Neutrophil (primary cell): ENCODE results near the gene NTRK3.

Experiments used
- H3K27ac ChIP-seq: fragments of 200-600 bp; sonication (generic); 2 replicates; pipeline ENCODE4 v1.5.1; 2016; ENCODE audit warnings: mild to moderate bottlenecking, moderate library complexity
- H3K27me3 ChIP-seq: fragments of 200-600 bp; sonication (generic); 2 replicates; pipeline ENCODE4 v1.6.0; 2016; ENCODE audit warnings: mild to moderate bottlenecking
- H3K36me3 ChIP-seq: fragments of 200-600 bp; sonication (generic); 2 replicates; pipeline ENCODE4 v1.5.1; 2017
- H3K4me1 ChIP-seq, 2 experiments: fragments of 200-600 bp in 1 of 2; sonication (generic) in 1 of 2; 1 replicate in 1 of 2; 2 replicates in 1 of 2; pipeline versions ENCODE4 v1.5.1 to v1.6.1; 2013 to 2016; ENCODE audit warnings: low read depth in 1 of 2, low read length in 1 of 2, mild to moderate bottlenecking in 1 of 2, moderate library complexity in 1 of 2; ENCODE audit not compliant: control insufficient read depth in 1 of 2, insufficient read depth in 1 of 2
- H3K4me3 ChIP-seq, 2 experiments: fragments of 200-600 bp in 1 of 2; sonication (generic) in 1 of 2; 1 replicate in 1 of 2; 2 replicates in 1 of 2; pipeline ENCODE4 v1.5.1; 2013 to 2016; ENCODE audit warnings: low read depth in 1 of 2, low read length in 1 of 2, mild to moderate bottlenecking in 1 of 2, moderate library complexity in 1 of 2
- H3K9me3 ChIP-seq: fragments of 200-600 bp; sonication (generic); 2 replicates; pipeline ENCODE4 v1.5.1; 2016
- CTCF ChIP-seq: fragments of 200-600 bp; sonication (generic); IDR thresholded peaks from 2 replicates; pipeline ENCODE4 v1.5.1; 2016; ENCODE audit warnings: antibody characterized with exemption

Gene NTRK3

GRCh38 chr15:87971076-87971475 is 285.5 kb downstream of the NTRK3 start:
- Histone ChIP-seq H3K9me3 (no peaks in the 10 kb centered on the region), H3K4me1 (no peaks in the 10 kb centered on the region), H3K27ac (no peak overlapping the region), H3K36me3 (no peaks in the 10 kb centered on the region), H3K27me3 (no peaks in the 10 kb centered on the region), H3K4me3 (no peak overlapping the region)
- no peak for TF ChIP-seq CTCF

- Histone ChIP-seq H3K9me3 (no peaks in the 10 kb centered on the region), H3K4me3 (no peak overlapping the region)
These were observed 288.6 kb downstream of the NTRK3 start for GRCh38 chr15:87967951-87968350.

GRCh38 chr15:87965304-87965703 is 291.2 kb downstream of the NTRK3 start:
- H3K27me3 ChIP-seq = peaks cover 18% of the 10 kb centered on the region
- TF ChIP-seq CTCF = no peak
- H3K9me3 ChIP-seq = no peaks in the 10 kb centered on the region
- no peaks in the 10 kb centered on the region for H3K4me1 ChIP-seq
- no peaks in the 10 kb centered on the region for H3K36me3 ChIP-seq
- H3K27ac ChIP-seq = no peak overlapping the region
- H3K4me3 ChIP-seq = no peak overlapping the region

More at GRCh38 chr15:87967951-87968350, 288.6 kb downstream of the NTRK3 start:
- Histone ChIP-seq H3K27ac (no peak overlapping the region), H3K4me1 (no peaks in the 10 kb centered on the region), H3K27me3 (peaks cover 8% of the 10 kb centered on the region), H3K36me3 (no peaks in the 10 kb centered on the region)
- no peak for TF ChIP-seq CTCF

GRCh38 chr15:87962428-87962827 is 294.1 kb downstream of the NTRK3 start:
- TF ChIP-seq CTCF = no peak

GRCh38 chr15:87961851-87962420 is 294.6 kb downstream of the NTRK3 start:
- H3K9me3 ChIP-seq = no peaks in the 10 kb centered on the region

More at GRCh38 chr15:87962428-87962827, 294.1 kb downstream of the NTRK3 start:
- Histone ChIP-seq H3K27me3 (peaks cover 18% of the 10 kb centered on the region), H3K9me3 (no peaks in the 10 kb centered on the region), H3K4me1 (no peaks in the 10 kb centered on the region), H3K4me3 (no peak overlapping the region), H3K27ac (no peak overlapping the region), H3K36me3 (no peaks in the 10 kb centered on the region)

More at GRCh38 chr15:87961851-87962420, 294.6 kb downstream of the NTRK3 start:
- TF ChIP-seq CTCF = no peak
- Histone ChIP-seq H3K4me1 (no peaks in the 10 kb centered on the region), H3K27ac (no peak overlapping the region), H3K27me3 (peaks cover 18% of the 10 kb centered on the region), H3K4me3 (no peak overlapping the region), H3K36me3 (no peaks in the 10 kb centered on the region)
